Stimulated activated naive CD8-positive, alpha-beta T cell treated with anti-CD3 and anti-CD28 coated beads, Interleukin-15, Interleukin-2, amounts not matched to agents 100 U/mL and 50 U/mL, for 24 hours (primary cell): ENCODE measurements around the gene RRAD.
"Not testable (repeated sequence)": the region's sequence is repeated elsewhere in the genome, so short reads cannot be mapped to it uniquely, and the experiment has no call there.

ENCODE experiments used
- ATAC-seq: fragments of 150-1000 bp; cut with Tn5 transposase; one replicate; pipeline ENCODE4 v1.10.0; 2021
- DNase-seq: peaks from one replicate; pipeline ENCODE4 v3.0.0; 2021

RRAD gene

DNA sequence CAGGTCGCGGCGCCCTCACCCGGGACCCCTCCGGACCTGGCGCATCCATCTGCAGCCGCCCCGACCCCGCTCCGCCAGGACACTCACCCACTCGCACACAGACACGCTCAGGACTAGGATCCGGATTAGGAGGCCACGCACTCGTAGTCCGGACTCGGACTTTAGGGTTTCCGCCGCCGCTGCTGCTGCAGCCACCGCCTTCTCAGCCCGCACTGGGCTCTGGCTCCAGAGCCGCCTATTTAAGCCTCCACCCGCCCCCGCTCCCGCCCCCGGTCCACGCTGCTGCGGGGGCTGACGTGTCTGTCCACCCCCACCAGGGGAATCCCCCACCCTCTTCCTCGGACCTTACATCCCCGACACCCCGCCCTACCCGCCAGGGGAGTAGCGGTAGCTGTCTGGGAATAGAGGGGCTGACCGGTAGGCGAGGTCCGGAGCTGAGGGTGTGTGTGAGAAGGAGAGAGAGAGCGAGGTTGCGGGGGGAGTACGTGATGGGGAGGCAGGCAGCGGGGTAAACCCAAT lies at the start of gene RRAD:
Gene RRAD (minus strand): TSS at position 214 of the 519 bp plus-strand sequence. CDS start 356 bp downstream, outside the sequence.
- no peak for ATAC-seq
- DNase-seq: no peak

- not testable (repeated sequence) for ATAC-seq
- peak; percentile 58 for DNase-seq
Observed at GRCh38 chr16:66974932-66975246, 49.6 kb upstream of the RRAD start.

GRCh38 chr16:66974156-66974931 lies 49.0 kb upstream of the RRAD start:
- ATAC-seq, DNase-seq: not testable (repeated sequence)

DNA sequence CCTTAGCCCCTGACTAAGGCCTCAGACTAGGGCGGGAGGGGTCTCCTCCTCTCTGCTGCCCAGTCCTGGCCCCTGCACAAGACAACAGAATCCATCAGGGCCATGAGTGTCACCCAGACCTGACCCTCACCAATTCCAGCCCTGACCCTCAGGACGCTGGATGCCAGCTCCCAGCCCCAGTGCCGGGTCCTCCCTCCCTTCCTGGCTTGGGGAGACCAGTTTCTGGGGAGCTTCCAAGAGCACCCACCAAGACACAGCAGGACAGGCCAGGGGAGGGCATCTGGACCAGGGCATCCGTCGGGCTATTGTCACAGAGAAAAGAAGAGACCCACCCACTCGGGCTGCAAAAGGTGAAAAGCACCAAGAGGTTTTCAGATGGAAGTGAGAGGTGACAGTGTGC lies 48.4 kb upstream of the RRAD start:
- DNase-seq: no peak
- no peak for ATAC-seq

GRCh38 chr16:66972983-66973382 lies 47.6 kb upstream of the RRAD start:
- DNase-seq: no peak
- no peak for ATAC-seq

- ATAC-seq (peak; percentile 86), DNase-seq (no peak)
Observed at GRCh38 chr16:66970775-66971720, 45.7 kb upstream of the RRAD start.

DNA sequence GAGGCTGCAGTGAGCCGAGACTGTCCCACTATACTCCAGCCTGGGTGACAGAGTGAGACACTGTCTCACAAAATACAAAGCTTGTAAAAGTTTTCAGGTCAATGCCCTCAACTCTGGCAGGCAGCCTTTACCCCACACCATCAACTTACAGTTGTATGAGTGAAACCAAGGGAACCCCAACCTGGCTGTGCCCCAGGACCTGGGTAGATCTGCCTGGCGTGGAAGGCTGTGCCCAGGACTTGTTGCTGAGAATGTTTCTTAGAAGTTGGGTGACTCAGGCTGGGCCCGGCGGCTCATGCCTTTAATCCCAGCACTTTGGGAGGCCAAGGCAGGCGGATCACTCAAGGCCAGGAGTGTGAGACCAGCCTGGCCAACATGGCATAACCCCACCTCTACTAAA lies 43.5 kb upstream of the RRAD start:
- no peak for DNase-seq
- ATAC-seq: no peak

- DNase-seq (no peak), ATAC-seq (no peak)
Observed at GRCh38 chr16:66964049-66964448, 38.7 kb upstream of the RRAD start.

- DNase-seq: no peak
- ATAC-seq: no peak
Observed at GRCh38 chr16:66961914-66962313, 36.6 kb upstream of the RRAD start.

GRCh38 chr16:66961065-66961744 lies 35.9 kb upstream of the RRAD start, which contains the start of gene CES3:
Gene CES3, plus strand, starts transcription at chr16:66961266. Its CDS starts 42 bp downstream, at chr16:66961308.
- peak; percentile 94 for ATAC-seq
- DNase-seq: peak; percentile 74

DNA sequence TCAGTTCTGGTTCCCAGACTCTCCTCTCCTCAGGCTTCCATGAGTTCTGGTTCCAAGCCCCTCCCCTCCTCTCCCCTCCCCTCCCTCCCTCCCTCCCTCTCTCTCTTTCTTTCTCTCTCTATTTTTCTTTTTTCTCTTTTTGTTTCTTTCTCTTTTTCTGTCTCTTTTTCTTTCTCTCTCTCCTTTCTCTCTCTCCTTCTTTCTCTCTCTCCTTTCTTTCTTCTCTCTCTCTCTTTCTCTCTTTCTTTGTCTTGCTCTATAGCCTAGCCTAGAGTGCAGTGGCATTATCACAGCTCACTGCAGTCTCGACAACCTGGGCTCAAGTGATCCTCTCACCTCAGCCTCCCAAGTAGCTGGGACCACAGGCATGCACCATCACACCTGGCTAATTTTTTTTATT lies 34.9 kb upstream of the RRAD start:
- DNase-seq (no peak), ATAC-seq (no peak)

DNA sequence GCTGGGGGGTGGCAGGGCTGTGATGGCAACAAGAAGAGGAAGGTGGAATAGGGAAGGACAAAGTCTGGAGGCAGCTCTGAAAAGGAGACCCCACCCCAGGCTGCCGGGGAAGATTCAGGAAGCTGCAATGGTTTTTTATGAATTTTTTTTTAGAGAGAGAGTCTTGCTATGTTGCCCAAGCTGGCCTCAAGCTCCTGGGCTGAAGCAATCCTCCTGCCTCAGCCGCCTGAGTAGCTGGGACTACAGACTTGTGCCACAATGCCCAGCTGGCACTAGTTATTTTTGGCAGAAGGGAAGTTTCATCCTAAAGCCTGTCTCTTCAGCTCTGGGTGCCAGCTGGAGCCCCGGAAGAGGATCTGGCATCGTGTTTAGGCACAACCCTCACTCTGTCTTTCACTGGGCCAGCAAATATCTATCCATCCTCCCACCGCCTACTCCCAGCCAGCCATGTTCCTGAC lies 34.4 kb upstream of the RRAD start:
- ATAC-seq (no peak), DNase-seq (no peak)

GRCh38 chr16:66958857-66959703 lies 33.7 kb upstream of the RRAD start:
- ATAC-seq: no peak
- no peak for DNase-seq

- ATAC-seq, DNase-seq: not testable (repeated sequence)
Observed at GRCh38 chr16:66956154-66956457, 30.8 kb upstream of the RRAD start.

- DNase-seq: not testable (repeated sequence)
Observed at GRCh38 chr16:66955363-66956153, 30.2 kb upstream of the RRAD start.

DNA sequence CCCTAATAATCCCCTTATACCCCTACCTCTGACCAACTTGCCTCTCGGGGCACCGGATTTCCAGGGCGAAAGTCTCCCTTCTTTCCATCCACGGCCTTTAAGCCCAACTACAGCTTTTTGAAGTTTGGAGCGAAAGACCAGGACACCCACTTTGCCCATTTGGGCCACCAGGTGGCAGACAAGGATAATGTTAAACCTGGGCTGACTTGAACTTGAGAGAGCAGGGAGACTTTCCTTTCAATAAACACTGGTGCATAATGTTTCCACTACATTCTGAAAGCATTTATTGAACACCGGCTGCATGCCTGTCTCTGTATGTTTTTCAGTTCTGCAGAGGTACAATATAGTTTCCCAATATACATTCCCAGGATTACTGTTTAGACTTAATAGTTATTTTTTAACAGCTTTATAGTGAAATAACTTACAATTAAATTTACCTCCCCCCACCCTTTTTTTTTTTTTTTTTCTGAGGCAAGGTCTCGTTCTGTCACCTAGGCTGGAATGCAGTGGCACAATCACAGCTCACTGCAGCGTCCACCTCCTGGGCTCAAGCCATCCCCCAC lies 28.8 kb upstream of the RRAD start:
- ATAC-seq (peak; percentile 67), DNase-seq (peak; percentile 81)

More at GRCh38 chr16:66955363-66956153, 30.2 kb upstream of the RRAD start:
- not testable (repeated sequence) for ATAC-seq

DNA sequence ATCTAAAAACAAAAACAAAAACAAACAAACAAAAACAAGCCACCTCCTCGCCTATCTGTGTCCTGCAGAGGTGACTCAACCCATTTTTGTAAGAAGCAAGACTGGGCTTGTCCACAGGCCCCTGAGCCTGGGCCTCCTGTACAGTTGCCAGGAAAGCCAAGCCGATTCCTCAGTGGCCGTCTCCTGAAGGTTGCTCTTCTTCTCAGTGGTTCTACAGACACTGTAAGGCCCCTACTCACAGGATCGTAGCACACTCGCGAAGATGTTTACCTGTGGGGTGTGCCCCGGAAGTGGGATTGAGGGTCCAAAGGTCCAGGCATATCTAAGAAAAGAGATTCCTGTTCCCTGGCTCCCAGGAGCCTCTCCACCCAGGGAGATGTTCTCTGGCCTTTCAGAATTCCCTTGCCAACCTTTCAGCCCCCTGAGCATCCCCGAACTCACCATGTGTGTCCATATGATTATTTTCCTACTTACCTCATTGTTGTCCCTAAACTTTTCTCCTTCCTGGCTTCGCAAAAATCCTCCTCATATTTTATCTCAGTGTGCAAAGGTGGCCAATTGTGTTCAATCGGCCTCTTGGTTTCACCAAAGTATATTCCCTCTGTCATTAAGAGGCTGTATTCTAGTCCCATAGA lies 28.2 kb upstream of the RRAD start:
- DNase-seq (no peak), ATAC-seq (no peak)

DNA sequence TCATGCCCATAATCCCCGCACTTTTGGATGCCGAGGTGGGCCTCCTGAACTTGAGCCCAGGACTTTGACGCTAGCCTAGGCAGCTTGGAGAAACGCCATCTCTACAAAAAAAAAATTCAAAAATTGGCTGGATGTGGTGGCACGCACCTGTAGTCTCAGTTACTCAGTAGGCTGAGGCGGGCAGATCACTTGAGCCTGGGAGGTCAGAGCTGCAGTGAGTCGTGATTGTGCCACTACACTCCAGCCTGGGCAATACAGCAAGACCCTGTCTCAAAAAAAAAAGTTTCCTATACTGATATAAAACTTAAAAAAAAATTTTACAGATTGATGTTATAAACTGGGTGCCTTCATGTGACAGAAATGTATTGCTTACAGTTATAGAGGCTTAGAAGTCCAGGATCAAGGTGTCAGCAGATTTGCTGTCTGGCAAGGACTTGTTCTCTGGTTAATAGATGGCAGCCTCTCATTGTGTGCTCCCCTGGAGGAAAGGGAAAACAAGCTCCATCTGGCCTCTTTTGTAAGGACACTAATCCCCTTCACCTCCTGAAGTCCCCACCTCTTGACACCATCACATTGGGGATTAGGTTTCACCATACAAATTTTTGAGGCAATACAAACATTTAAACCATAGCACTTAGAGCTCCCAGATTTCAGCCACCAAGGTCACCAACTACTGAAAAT lies 27.2 kb upstream of the RRAD start:
- no peak for DNase-seq
- no peak for ATAC-seq
